GM18951 (cell line): ENCODE measurements around the gene LRP8.

Source experiments
- POLR2A ChIP-seq: IDR thresholded peaks from 4 replicates; pipeline ENCODE4 v1.6.1; 2011; ENCODE audit warnings: mild to moderate bottlenecking; ENCODE audit not compliant: insufficient read length, insufficient read depth; ENCODE audit errors: extremely low read depth
- in situ Hi-C: fragments of 300-500 bp; cut with MboI; formaldehyde crosslinking; loops from one replicate; pipeline ENCODE4 v1.12.0; 2022; ENCODE audit warnings: low sequenced_read_pairs, mixed read lengths, inconsistent platforms; ENCODE audit not compliant: unreplicated experiment

The LRP8 gene

GRCh38 chr1:53367503-53368313 lies 39.8 kb upstream of the LRP8 start:
- TF ChIP-seq POLR2A: peak; percentile 23
- in situ Hi-C loops: no loop called here

DNA sequence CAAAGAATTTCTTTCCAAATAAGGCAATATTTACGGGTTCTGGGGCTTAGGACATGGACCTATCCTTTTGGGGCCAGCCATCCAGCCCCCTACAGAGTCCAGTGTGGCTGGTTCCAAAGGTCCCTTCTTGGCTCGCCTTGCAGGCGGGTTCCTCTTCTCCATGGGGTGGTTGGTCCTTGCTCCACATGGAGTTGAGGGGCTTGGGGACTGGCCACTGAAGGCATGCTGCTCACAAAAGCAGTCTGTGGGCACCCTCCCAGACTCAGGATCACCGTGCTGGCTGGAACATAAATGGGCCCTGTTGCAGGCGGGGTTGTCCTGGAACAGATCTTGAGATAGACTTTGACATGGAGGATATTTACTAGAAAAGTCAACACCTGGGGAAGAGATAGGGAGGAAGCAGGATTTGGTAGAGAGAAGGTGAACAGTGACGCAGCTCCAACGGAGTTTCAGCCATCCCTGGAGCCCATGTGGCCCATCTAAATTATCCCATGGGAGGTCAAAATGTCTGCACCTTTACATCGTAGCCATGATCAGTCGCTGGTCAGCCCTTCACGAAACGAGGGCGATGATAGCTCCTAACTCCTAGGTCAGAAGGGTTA lies 39.1 kb upstream of the LRP8 start:
- in situ Hi-C loops: no loop called here

GRCh38 chr1:53365437-53366063 lies 37.7 kb upstream of the LRP8 start:
- in situ Hi-C loops: no loop called here
- TF ChIP-seq POLR2A: no peak

More for the DNA sequence above, 39.1 kb upstream of the LRP8 start:
- no peak for TF ChIP-seq POLR2A

- in situ Hi-C loops: no loop called here
- no peak for TF ChIP-seq POLR2A
Observed at GRCh38 chr1:53362851-53363642, 35.2 kb upstream of the LRP8 start.

DNA sequence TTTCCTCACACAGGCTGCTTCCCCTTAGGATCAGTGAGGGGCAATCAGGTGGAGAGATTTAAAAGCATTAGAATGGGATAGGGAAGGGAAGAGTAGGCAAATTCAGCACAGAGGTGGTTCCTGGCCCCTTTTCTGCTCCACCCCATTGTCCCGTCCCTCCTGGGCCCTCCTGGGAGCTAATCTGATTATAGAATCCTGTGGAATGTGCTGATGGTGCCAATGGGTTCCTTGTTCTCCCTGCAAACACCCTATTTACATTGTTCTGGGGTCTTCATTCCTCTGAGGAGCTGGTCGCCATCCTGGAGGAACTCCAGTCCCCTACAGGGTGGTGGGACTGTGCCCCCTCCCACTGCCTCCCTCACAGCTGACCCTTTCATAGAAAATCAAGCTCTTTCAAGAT lies 34.4 kb upstream of the LRP8 start:
- in situ Hi-C loops: no loop called here
- no peak for TF ChIP-seq POLR2A

- in situ Hi-C loops: no loop called here
- no peak for TF ChIP-seq POLR2A
Observed at GRCh38 chr1:53361541-53361961, 33.7 kb upstream of the LRP8 start.

DNA sequence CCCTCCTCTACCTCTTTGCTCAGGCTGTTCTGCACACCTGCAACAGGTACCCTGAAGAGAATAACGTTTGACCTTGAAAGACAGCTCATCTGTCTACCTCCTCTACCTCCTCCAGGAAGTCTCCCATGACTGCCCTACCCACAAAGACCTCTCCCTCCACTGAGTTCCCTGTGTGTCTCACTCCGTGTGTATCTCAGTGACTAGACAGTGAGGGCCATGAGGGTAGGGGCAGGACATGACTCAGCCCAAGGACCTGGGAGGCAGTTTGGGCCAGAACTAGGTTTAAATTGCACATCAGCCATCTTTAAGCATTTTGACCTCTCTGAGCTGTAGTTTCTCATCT lies 32.0 kb upstream of the LRP8 start:
- TF ChIP-seq POLR2A: no peak
- in situ Hi-C loops: no loop called here

GRCh38 chr1:53359225-53359933 lies 31.5 kb upstream of the LRP8 start:
- in situ Hi-C loops: no loop called here
- no peak for TF ChIP-seq POLR2A

GRCh38 chr1:53356637-53357036 lies 28.8 kb upstream of the LRP8 start:
- in situ Hi-C loops: no loop called here
- no peak for TF ChIP-seq POLR2A

DNA sequence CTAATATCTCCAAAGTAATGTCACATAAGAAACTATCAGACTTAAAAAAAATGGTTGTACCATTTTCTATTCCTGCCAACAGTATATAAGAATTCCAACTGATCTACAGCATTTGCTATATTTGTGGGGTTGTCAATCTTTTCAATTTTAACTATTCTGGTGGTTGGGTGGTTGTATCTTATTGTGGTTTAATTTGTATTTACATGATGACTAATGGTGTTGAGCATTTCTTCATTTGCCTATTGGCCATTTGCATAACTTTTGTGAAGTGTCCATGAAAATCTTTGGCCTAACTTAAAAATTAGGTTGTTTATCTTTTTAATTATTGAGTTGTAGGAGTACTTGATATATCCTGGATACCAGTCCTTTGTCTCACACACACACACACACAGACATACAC lies 26.2 kb upstream of the LRP8 start:
- no peak for TF ChIP-seq POLR2A
- in situ Hi-C loops: no loop called here

- TF ChIP-seq POLR2A: no peak
- in situ Hi-C loops: no loop called here
Observed at GRCh38 chr1:53352561-53352960, 24.7 kb upstream of the LRP8 start.

- in situ Hi-C loops: no loop called here
- TF ChIP-seq POLR2A: no peak
Observed at GRCh38 chr1:53350853-53351767, 23.2 kb upstream of the LRP8 start.
